GM20431 (cell line): ENCODE results near the gene CDH4.

Experiments used
- in situ Hi-C: fragments of 300-500 bp; cut with MseI, MboI; formaldehyde crosslinking; loops from one replicate; pipeline ENCODE4 v1.15.0; 2020; ENCODE audit warnings: low sequenced_read_pairs; ENCODE audit not compliant: unreplicated experiment

CDH4 gene

DNA sequence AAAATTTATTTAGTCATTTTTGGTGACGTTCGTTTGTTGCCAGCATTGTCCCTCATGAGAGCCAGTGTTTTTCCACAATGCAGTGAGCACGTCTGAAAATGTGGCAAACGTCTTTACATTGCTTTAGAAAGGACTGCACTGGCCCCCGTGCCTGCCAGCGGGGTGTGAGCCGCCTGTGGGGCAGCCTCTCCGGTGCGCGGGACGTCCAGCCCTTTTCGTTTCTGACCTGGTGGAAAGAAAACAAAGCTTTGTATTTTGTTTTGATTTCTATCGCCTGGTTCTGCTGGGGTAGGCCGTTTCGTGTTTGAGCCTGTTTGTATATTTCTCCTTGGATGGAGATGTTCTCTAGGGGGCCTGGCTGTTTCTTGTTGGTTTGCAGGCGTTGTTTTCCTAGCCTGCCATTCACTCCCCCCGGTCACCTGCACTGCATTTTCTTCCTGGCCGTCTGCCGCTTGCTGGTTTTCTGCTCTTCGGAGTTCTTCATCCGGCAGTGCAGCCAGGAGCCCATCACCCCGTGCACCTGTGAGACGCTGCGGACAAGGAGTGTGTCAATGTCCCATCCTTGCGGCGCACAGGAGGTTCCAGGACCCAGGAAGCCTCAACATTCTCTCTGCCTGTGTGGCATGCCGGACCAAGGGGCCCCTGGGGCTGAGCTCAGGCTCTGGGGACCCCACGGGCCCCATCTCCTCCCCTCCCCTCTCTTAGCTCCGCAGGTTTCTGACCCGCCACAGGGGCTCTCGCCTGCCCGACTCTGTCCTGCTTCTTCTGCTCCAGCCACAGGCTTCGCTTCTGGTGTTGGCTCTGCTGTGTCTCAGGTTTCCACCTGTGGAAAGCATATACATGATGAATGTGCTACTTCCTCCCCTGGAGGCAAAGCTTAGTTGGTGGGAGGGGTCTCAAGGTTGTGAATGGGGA, 100.5 kb downstream of the CDH4 start:
- in situ Hi-C loops: no loop called here

DNA sequence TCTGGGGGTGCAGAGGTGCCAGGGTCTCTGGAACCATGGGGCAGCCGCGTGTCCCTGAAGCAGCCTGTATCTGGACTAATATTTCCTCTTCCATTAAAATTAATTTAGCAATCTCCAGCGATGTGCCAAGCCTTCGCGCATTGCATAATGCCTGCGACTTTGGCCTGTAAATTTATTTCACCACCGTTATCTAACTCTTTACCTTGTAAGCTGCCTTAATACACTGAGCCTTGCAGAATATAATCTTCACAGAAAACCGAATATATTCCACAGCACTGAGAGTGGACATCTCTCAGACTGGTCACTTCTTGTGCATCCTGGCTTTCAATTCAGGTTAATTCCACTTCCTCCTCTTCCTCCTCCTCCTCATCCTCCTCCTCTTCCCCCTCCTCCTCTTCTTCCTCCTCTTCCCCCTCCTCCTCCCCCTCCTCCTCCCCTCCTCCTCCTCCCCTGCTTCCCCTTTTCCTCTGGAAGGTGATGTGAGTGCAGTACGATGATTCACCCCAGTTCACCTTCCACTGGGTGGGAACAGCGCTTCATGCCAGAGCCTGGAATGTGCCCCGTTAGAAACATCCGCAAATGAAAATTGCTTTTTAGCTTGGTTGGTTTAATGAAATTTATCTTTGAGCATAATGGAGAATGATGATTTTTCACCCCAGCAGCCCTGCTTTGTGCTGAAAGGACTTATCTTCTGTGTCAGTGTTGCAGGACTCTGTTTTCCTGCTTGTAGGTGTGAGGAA, 101.4 kb downstream of the CDH4 start:
- in situ Hi-C loops: no loop called here

DNA sequence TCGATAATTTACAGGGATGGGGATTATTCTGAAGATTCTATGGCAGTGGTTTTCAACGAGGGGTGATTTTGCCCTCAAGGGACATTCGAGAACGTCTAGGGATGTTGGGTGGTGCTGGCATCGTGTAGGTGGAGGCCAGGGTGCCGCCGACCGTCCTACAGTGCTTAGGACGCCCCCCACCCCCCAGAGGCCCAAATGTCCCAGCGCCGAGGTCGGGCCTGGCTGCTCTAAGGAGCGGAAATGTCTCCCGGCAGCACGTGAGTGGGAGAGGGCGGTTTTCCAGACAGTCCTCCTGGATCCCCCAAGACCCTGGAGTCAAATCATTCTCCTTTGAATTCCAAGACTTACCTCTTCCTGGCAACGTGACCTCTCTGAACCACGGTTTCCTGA, 101.9 kb downstream of the CDH4 start:
- in situ Hi-C loops: no loop called here

- in situ Hi-C loops: no loop called here
Observed at GRCh38 chr20:61354501-61354900, 102.4 kb downstream of the CDH4 start.

- in situ Hi-C loops: no loop called here
Observed at GRCh38 chr20:61354901-61355495, 102.9 kb downstream of the CDH4 start.

- in situ Hi-C loops: no loop called here
Observed at GRCh38 chr20:61355585-61355984, 103.5 kb downstream of the CDH4 start.

DNA sequence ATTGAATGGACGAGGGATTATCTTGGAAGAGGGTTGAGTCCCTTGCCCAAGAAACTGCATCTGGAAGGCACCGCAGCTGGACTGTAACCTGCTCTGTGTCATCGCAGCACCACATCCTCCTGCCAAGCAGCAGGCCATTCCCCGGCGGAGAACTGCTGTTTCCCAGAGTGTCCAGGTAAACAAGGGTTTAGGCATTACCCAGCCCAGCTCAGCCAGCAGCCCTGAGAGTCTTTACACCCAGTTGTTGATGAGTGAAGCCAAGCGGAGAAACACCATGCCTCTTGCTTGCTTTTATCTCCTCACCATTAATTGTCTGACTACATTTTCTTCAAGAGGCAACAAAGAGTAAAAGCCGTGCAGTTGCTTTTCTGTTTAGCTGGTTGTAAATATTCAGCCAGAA, 104.1 kb downstream of the CDH4 start:
- in situ Hi-C loops: no loop called here

GRCh38 chr20:61357119-61357518, 105.1 kb downstream of the CDH4 start:
- in situ Hi-C loops: no loop called here

DNA sequence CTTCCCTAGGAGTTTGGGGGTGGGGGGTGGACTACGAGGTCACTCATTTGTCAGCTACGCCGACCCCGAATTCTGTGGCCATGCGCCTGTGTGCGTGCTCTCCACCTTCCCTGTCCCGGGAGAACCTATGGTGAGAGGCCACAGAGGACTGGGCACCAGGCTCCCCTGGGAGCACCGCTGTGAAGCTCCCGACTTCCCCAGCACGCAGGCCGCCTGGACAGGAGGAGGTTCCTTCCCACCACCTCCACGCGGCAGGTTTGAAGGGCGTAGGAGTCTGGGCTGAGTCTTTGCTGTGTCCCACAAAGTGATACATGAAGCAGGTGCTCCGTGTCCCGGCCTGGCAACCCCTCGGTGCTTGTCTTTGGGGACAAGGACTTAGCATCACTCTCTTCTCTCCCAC, 107.2 kb downstream of the CDH4 start:
- in situ Hi-C loops: no loop called here

- in situ Hi-C loops: no loop called here
Observed at GRCh38 chr20:61360296-61360695, 108.2 kb downstream of the CDH4 start.

- in situ Hi-C loops: no loop called here
Observed at GRCh38 chr20:61360940-61361339, 108.9 kb downstream of the CDH4 start.

- in situ Hi-C loops: no loop called here
Observed at GRCh38 chr20:61361501-61361900, 109.4 kb downstream of the CDH4 start.

- in situ Hi-C loops: no loop called here
Observed at GRCh38 chr20:61364147-61364546, 112.1 kb downstream of the CDH4 start.

DNA sequence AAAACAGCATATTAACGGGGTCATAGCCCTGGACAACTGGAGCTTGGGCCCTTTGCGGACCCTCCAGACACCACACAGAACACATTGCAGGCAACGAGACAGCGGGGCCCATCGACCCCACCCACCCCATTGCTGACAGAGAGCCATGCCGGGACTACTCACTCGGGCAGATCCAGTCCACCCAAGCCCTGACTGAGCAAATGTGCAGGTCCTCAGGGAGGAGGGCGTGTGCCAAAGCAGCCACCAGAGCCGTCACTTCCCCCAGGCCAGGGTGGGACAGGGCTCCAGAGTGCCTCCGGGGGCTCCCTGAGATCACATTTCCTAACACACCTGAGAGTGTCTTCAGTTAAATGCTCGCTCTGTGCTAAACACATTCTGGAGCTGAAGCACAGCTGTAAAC, 114.9 kb downstream of the CDH4 start:
- in situ Hi-C loops: no loop called here

- in situ Hi-C loops: no loop called here
Observed at GRCh38 chr20:61369731-61370520, 117.9 kb downstream of the CDH4 start.

DNA sequence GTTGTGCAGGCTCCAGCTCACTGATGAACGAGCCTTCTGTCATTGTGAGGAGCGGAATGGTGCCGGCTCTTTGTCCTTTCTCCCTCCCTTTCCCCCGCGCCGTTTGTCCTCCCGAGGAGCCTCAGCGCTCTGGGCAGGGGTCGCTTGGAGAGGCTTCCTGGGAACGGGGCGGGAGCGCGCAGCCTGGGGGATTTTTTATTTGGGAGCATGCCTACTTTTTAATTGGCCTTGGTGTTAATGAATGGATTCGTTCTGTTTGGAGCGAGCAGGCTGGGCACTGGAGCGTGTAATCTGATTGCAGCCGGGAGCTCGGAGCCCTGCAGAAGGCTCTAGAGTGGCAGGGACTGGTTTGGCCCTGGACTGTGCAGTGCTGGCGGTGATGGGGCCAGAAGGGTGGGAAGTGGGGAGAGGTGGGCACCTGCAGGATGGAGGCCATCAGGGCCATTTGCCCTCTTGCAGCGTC, 118.8 kb downstream of the CDH4 start:
- in situ Hi-C loops: no loop called here

DNA sequence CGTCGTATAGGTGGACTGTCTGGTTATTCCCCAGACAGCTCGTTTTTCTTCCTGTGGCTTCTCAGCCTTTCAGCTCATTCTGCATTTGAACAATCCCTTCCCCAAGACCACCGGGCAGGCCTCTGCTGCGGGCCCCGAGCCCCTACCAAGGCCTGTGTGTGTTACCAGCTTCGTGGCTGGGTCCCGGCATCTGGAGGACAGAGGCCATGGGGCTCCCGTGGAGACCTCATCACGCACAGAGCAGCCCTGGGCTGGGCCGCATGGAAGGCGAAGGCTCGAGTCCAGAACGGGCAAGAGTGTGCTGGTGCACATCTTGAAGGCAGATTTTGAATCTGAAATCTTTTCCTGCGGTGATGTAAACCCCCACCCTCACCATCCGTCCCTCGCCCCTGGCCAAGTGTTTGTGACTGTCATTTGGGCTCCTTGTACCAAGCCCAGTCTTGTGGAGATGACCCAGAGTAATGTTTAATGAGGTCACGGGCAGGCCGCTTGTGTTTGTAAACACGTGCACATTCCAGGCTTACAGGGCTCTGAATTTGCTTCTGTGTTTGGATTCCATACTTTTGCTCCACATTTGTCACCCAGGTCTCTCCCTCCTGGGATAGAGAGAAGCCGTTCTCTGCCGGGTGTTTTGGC, 119.6 kb downstream of the CDH4 start:
- in situ Hi-C loops: no loop called here

GRCh38 chr20:61372137-61373054, 120.3 kb downstream of the CDH4 start:
- in situ Hi-C loops: no loop called here

DNA sequence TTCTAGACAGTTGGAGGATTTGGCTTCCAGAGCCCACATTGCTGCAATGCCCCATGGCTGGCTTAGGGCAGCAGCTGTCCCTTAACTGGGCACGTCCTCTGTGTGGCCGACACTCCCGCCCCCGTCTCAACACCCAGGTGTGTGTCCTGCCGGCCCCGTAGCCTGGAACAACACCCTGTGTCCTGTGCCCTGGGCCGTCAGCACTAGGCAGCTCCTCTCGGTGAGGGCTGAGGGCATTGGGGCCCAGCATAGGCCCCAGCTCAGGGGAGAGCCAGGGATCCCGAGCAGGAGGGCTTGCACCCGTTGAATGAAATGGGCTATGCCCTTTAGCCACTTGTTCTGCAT, 121.0 kb downstream of the CDH4 start:
- in situ Hi-C loops: no loop called here
